ENCODE results near the gene KLHL40. TPM values are rescaled to one million over a fixed set of nuclear protein-coding genes. Genes with fewer than 3 reads are reported as not detected.

Gene KLHL40
- total RNA-seq, 1 donor from 2014 or later, result not detected

- Histone ChIP-seq H3K4me3 (ENCODE audit: insufficient read depth, low read depth, low read length) (no peak overlapping the region), H3K27me3 (ENCODE audit: insufficient read depth, low read length) (peaks cover 26% of the 10 kb centered on the region), H2AFZ (ENCODE audit: low read depth, low read length) (no peak overlapping the region), H3K36me3 (ENCODE audit: insufficient read depth, low read length) (no peaks in the 10 kb centered on the region), H3K27ac (ENCODE audit: low read depth, low read length) (no peak overlapping the region), H3K4me1 (ENCODE audit: insufficient read depth, low read length) (no peaks in the 10 kb centered on the region), H3K79me2 (ENCODE audit: insufficient read depth, low read length) (no peaks in the 10 kb centered on the region), H4K20me1 (ENCODE audit: insufficient read depth, low read length) (no peaks in the 10 kb centered on the region), H3K4me2 (ENCODE audit: low read length) (no peak overlapping the region), H3K9ac (ENCODE audit: low read length) (no peak overlapping the region), H3K9me3 (ENCODE audit: insufficient read depth, low read depth, low read length) (no peaks in the 10 kb centered on the region)
- H3K4me1 Mint-ChIP-seq (ENCODE audit: low read depth, unreplicated experiment), result no peaks in the 10 kb centered on the region
- peaks cover 36% of the 10 kb centered on the region for H3K27me3 Mint-ChIP-seq (ENCODE audit: low read depth, unreplicated experiment)
- H3K27ac Mint-ChIP-seq (ENCODE audit: unreplicated experiment), result no peak overlapping the region
- FAIRE-seq, result no peak
- H3K36me3 Mint-ChIP-seq (ENCODE audit: low read depth, unreplicated experiment), result no peaks in the 10 kb centered on the region
- DNase-seq (ENCODE audit: low read depth), result no peak
- no peaks in the 10 kb centered on the region for H3K9me3 Mint-ChIP-seq (ENCODE audit: unreplicated experiment)
- no peak for TF ChIP-seq EZH2 (IDR thresholded peaks at IDR 0.05; ENCODE audit: insufficient read depth, low read length)
- no peak for TF ChIP-seq CTCF (IDR thresholded peaks at IDR 0.05; ENCODE audit: insufficient read depth, low read depth, low read length)
- no peak overlapping the region for H3K4me3 Mint-ChIP-seq (ENCODE audit: unreplicated experiment)
Measured at GRCh38 chr3:42693530-42693930, 8.2 kb downstream of the KLHL40 start.

- Mint-ChIP-seq H3K27me3 (ENCODE audit: low read depth, unreplicated experiment) (peaks cover 32% of the 10 kb centered on the region), H3K9me3 (ENCODE audit: unreplicated experiment) (no peaks in the 10 kb centered on the region), H3K27ac (ENCODE audit: unreplicated experiment) (no peak overlapping the region), H3K4me1 (ENCODE audit: low read depth, unreplicated experiment) (no peaks in the 10 kb centered on the region), H3K36me3 (ENCODE audit: low read depth, unreplicated experiment) (no peaks in the 10 kb centered on the region), H3K4me3 (ENCODE audit: unreplicated experiment) (no peak overlapping the region)
- H3K27me3 ChIP-seq (ENCODE audit: insufficient read depth, low read length), result peaks cover 26% of the 10 kb centered on the region
- H3K9ac ChIP-seq (ENCODE audit: low read length), result no peak overlapping the region
- no peaks in the 10 kb centered on the region for H3K4me1 ChIP-seq (ENCODE audit: insufficient read depth, low read length)
- no peak overlapping the region for H3K4me2 ChIP-seq (ENCODE audit: low read length)
- no peak overlapping the region for H3K27ac ChIP-seq (ENCODE audit: low read depth, low read length)
- DNase-seq (ENCODE audit: low read depth) (no peak), FAIRE-seq (no peak)
- H3K9me3 ChIP-seq (ENCODE audit: insufficient read depth, low read depth, low read length), result no peaks in the 10 kb centered on the region
- no peaks in the 10 kb centered on the region for H4K20me1 ChIP-seq (ENCODE audit: insufficient read depth, low read length)
- H3K79me2 ChIP-seq (ENCODE audit: insufficient read depth, low read length), result no peaks in the 10 kb centered on the region
- TF ChIP-seq CTCF (IDR thresholded peaks at IDR 0.05; ENCODE audit: insufficient read depth, low read depth, low read length) (no peak), EZH2 (IDR thresholded peaks at IDR 0.05; ENCODE audit: insufficient read depth, low read length) (no peak)
- H2AFZ ChIP-seq (ENCODE audit: low read depth, low read length), result no peak overlapping the region
- H3K36me3 ChIP-seq (ENCODE audit: insufficient read depth, low read length), result no peaks in the 10 kb centered on the region
- no peak overlapping the region for H3K4me3 ChIP-seq (ENCODE audit: insufficient read depth, low read depth, low read length)
Measured at GRCh38 chr3:42694366-42694765, 9.0 kb downstream of the KLHL40 start.

- H3K27ac Mint-ChIP-seq (ENCODE audit: unreplicated experiment), result no peak overlapping the region
- H3K27me3 ChIP-seq (ENCODE audit: insufficient read depth, low read length), result peaks cover 18% of the 10 kb centered on the region
- DNase-seq (ENCODE audit: low read depth), result no peak
- no peaks in the 10 kb centered on the region for H4K20me1 ChIP-seq (ENCODE audit: insufficient read depth, low read length)
- H3K4me1 ChIP-seq (ENCODE audit: insufficient read depth, low read length), result no peaks in the 10 kb centered on the region
- H3K4me3 ChIP-seq (ENCODE audit: insufficient read depth, low read depth, low read length), result no peak overlapping the region
- H3K4me1 Mint-ChIP-seq (ENCODE audit: low read depth, unreplicated experiment), result no peaks in the 10 kb centered on the region
- no peak overlapping the region for H3K27ac ChIP-seq (ENCODE audit: low read depth, low read length)
- TF ChIP-seq EZH2 (IDR thresholded peaks at IDR 0.05; ENCODE audit: insufficient read depth, low read length), result no peak
- TF ChIP-seq CTCF (IDR thresholded peaks at IDR 0.05; ENCODE audit: insufficient read depth, low read depth, low read length), result no peak
- no peak overlapping the region for H3K4me3 Mint-ChIP-seq (ENCODE audit: unreplicated experiment)
- no peaks in the 10 kb centered on the region for H3K9me3 Mint-ChIP-seq (ENCODE audit: unreplicated experiment)
- no peak overlapping the region for H3K9ac ChIP-seq (ENCODE audit: low read length)
- no peaks in the 10 kb centered on the region for H3K36me3 ChIP-seq (ENCODE audit: insufficient read depth, low read length)
- no peak for FAIRE-seq
- H3K4me2 ChIP-seq (ENCODE audit: low read length), result no peak overlapping the region
- no peaks in the 10 kb centered on the region for H3K9me3 ChIP-seq (ENCODE audit: insufficient read depth, low read depth, low read length)
- no peak overlapping the region for H2AFZ ChIP-seq (ENCODE audit: low read depth, low read length)
- peaks cover 16% of the 10 kb centered on the region for H3K27me3 Mint-ChIP-seq (ENCODE audit: low read depth, unreplicated experiment)
- no peaks in the 10 kb centered on the region for H3K79me2 ChIP-seq (ENCODE audit: insufficient read depth, low read length)
- no peaks in the 10 kb centered on the region for H3K36me3 Mint-ChIP-seq (ENCODE audit: low read depth, unreplicated experiment)
Measured at GRCh38 chr3:42696356-42697288, 11.3 kb downstream of the KLHL40 start.
